Measurements from ENCODE around the gene KAZN. TPM values are rescaled to one million over a fixed set of nuclear protein-coding genes. Genes with fewer than 3 reads are reported as not detected.

The KAZN gene
- total RNA-seq, 3 donors from 2014 or later, result 12.2 to 16.4 (median 16.2) TPM

GRCh38 chr1:15094719-15095495, 496.4 kb downstream of the KAZN start:
- intact Hi-C loops (cut with DNase I; ENCODE audit: low total_unique reads), result no loop called here
- DNase-seq (ENCODE audit: low spot score in 2 of 2), result no peak
- no peak overlapping the region for H3K4me3 ChIP-seq
- H3K27me3 ChIP-seq, result no peaks in the 10 kb centered on the region
- no peaks in the 10 kb centered on the region for H3K36me3 ChIP-seq
- no peak for TF ChIP-seq POLR2A (IDR thresholded peaks at IDR 0.05)
- no peak for TF ChIP-seq POLR2AphosphoS5 (IDR thresholded peaks at IDR 0.05)
- TF ChIP-seq CTCF (IDR thresholded peaks at IDR 0.05), result no peak
- H3K27ac ChIP-seq, result no peak overlapping the region
- no peaks in the 10 kb centered on the region for H3K9me3 ChIP-seq
- H3K4me1 ChIP-seq, result no peaks in the 10 kb centered on the region

- H3K4me3 ChIP-seq, result no peak overlapping the region
- TF ChIP-seq CTCF (IDR thresholded peaks at IDR 0.05) (no peak), POLR2A (IDR thresholded peaks at IDR 0.05) (no peak), POLR2AphosphoS5 (IDR thresholded peaks at IDR 0.05) (no peak)
- no peaks in the 10 kb centered on the region for H3K9me3 ChIP-seq
- intact Hi-C loops (cut with DNase I; ENCODE audit: low total_unique reads), result no loop called here
- no peaks in the 10 kb centered on the region for H3K4me1 ChIP-seq
- no peak for DNase-seq (ENCODE audit: low spot score in 2 of 2)
- H3K27ac ChIP-seq, result no peak overlapping the region
- no peaks in the 10 kb centered on the region for H3K27me3 ChIP-seq
- no peaks in the 10 kb centered on the region for H3K36me3 ChIP-seq
Observed at GRCh38 chr1:15095496-15095875, 497.0 kb downstream of the KAZN start.

DNA sequence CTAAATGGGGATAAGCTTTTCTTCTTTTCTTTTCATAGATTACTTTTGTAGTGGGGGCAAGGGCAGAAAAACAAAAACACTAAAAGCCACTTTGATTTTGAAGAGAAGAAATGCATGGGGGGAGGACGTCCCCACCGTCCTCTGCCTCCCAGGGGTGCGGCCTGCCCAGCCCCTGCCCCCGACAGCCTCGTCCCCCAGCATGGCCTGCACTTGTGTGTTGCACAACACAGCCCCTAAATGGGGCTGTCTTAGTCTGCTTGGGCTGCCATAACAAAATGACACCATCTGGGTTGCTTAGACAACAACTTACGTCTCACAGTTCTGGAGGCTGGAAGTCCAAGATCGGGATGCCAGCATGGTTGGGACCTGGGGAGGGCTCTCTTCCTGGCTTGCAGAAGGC, 497.8 kb downstream of the KAZN start:
- no peaks in the 10 kb centered on the region for H3K27me3 ChIP-seq
- H3K4me1 ChIP-seq, result no peaks in the 10 kb centered on the region
- H3K4me3 ChIP-seq, result no peak overlapping the region
- no peak for TF ChIP-seq POLR2AphosphoS5 (IDR thresholded peaks at IDR 0.05)
- no peak for TF ChIP-seq POLR2A (IDR thresholded peaks at IDR 0.05)
- TF ChIP-seq CTCF (IDR thresholded peaks at IDR 0.05), result no peak
- DNase-seq (ENCODE audit: low spot score in 2 of 2), result no peak
- H3K36me3 ChIP-seq, result no peaks in the 10 kb centered on the region
- H3K27ac ChIP-seq, result no peak overlapping the region
- intact Hi-C loops (cut with DNase I; ENCODE audit: low total_unique reads), result no loop called here
- H3K9me3 ChIP-seq, result no peaks in the 10 kb centered on the region

DNA sequence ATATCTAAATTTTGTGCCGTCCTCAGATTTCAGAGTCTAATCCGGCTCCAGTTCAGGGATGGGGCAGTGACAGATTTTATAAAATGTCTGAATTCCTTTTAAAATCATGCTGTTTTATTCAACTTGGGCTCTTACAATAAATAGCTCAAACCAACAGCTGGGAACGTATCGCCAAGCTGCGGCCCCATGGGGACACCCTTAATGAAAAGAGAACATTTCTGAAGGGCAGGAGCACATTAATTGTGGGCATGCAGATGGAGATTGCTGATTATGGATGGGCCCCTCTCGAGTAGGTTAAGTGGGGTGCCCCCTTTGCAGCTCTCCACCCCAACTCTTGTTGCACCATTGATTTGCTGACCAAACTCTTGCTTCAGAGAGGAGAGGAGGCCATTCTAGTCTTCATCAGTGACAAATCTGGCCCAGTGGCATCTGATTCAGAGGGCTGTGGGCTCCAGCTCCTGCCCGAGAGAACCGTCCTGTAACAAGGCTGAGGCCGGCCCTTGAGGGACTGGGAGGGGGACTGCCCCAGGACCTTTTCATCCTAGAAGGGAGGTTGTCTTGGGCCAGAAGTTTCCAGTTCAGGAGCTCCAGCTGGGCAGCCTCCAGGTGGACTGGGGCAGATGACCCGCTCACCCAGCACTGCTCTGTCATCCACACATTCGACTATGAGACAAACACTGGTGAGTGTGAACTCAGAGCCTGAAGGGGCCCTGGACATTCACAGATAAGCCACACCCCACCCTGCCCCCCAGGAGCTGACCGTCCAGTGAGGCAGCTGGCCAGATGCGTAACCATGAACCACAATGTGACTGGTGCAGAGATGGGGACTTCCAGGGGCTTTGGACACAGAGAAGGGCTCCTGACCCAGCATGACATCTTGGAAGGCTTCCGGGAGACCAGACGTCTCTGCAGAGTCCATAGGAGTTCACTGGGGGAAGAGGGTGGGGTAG, 500.0 kb downstream of the KAZN start:
- intact Hi-C loops (cut with DNase I; ENCODE audit: low total_unique reads), result loop anchor here (2.0 kb wide), 1 partner anchor 54 kb away; the partner anchor contains the start of gene TMEM51
- no peaks in the 10 kb centered on the region for H3K27me3 ChIP-seq
- H3K4me1 ChIP-seq, result no peaks in the 10 kb centered on the region
- TF ChIP-seq POLR2AphosphoS5 (IDR thresholded peaks at IDR 0.05) (no peak), POLR2A (IDR thresholded peaks at IDR 0.05) (no peak), CTCF (IDR thresholded peaks at IDR 0.05) (no peak)
- no peaks in the 10 kb centered on the region for H3K9me3 ChIP-seq
- no peak for DNase-seq (ENCODE audit: low spot score in 2 of 2)
- no peaks in the 10 kb centered on the region for H3K36me3 ChIP-seq
- no peak overlapping the region for H3K4me3 ChIP-seq
- H3K27ac ChIP-seq, result no peak overlapping the region
